ENCODE measurements around the gene HIVEP2. TPM values are rescaled to one million over a fixed set of nuclear protein-coding genes. Genes with fewer than 3 reads are reported as not detected.

HIVEP2 gene
- total and polyA plus RNA-seq, 7 experiments from 2014 or later: 12.2 to 92.1 (median 51.5) TPM

- Histone ChIP-seq H3K9me3 (ENCODE audit: control insufficient read depth in 2 of 3, low read length in 3 of 3) (no peaks in the 10 kb centered on the region), H3K4me3 (ENCODE audit: low read length) (no peak overlapping the region), H3K4me1 (ENCODE audit: control insufficient read depth in 2 of 2, insufficient read depth in 2 of 2, low read length in 2 of 2) (peaks cover 8 to 18% of the 10 kb centered on the region in 2 donors), H3K27ac (ENCODE audit: low read depth, low read length) (no peak overlapping the region), H3K36me3 (ENCODE audit: control insufficient read depth in 2 of 3, insufficient read depth in 3 of 3, low read length in 3 of 3) (peaks cover 0 to 3% (median 0%) of the 10 kb centered on the region in 3 experiments), H3K27me3 (ENCODE audit: control insufficient read depth in 2 of 2, insufficient read depth in 2 of 2, low read length in 2 of 2) (no peaks in the 10 kb centered on the region)
- no peak for ATAC-seq
- Mint-ChIP-seq H3K4me1 (peaks cover 33 to 90% (median 82%) of the 10 kb centered on the region in 7 donors), H3K4me3 (no peak overlapping the region), H3K9me3 (peaks cover 0 to 12% (median 0%) of the 10 kb centered on the region in 11 donors), H3K27me3 (no peaks in the 10 kb centered on the region), H3K27ac (peak overlapping the region in 7 of 9 donors; percentile 32 to 85 (median 75)), H3K36me3 (peaks cover 7 to 36% (median 29%) of the 10 kb centered on the region in 5 donors)
- DNase-seq: no peak
- POLR2A ChIA-PET: interaction anchor here (2.2 to 6.8 kb wide), 4 partner anchors 9 to 26 kb away, joined by 7 to 45 read pairs (median 16); no protein-coding TSS in a partner anchor
- CTCF ChIA-PET: interaction anchor here (0.9 kb wide), 1 partner anchor 8 kb away, joined by 5 read pairs; no protein-coding TSS in a partner anchor
- intact Hi-C loops (cut with micrococcal nuclease): loop anchor here in 1 of 2 donors (1.0 kb wide), 1 partner anchor 9 kb away; no protein-coding TSS in a partner anchor
These were observed 117.6 kb downstream of the HIVEP2 start for GRCh38 chr6:142827369-142827768.

GRCh38 chr6:142825760-142826159 is 119.2 kb downstream of the HIVEP2 start:
- Mint-ChIP-seq H3K4me1 (peaks cover 41 to 93% (median 87%) of the 10 kb centered on the region in 7 donors), H3K27ac (no peak overlapping the region), H3K9me3 (peaks cover 0 to 13% (median 0%) of the 10 kb centered on the region in 11 donors), H3K36me3 (peaks cover 7 to 35% (median 30%) of the 10 kb centered on the region in 5 donors), H3K4me3 (no peak overlapping the region), H3K27me3 (no peaks in the 10 kb centered on the region)
- ATAC-seq: no peak
- no peak overlapping the region for H3K27ac ChIP-seq (ENCODE audit: low read depth, low read length)
- ChIA-PET CTCF (interaction anchor here (0.6 to 0.7 kb wide), 2 partner anchors 91 to 126 kb away, joined by 3 read pairs; no protein-coding TSS in a partner anchor), POLR2A (interaction anchor here (0.7 to 6.8 kb wide), 8 partner anchors 11 to 115 kb away, joined by 3 to 45 read pairs (median 3); no protein-coding TSS in a partner anchor)
- H3K9me3 ChIP-seq (ENCODE audit: control insufficient read depth in 2 of 3, low read length in 3 of 3): no peaks in the 10 kb centered on the region
- DNase-seq: no peak
- H3K27me3 ChIP-seq (ENCODE audit: control insufficient read depth in 2 of 2, insufficient read depth in 2 of 2, low read length in 2 of 2): no peaks in the 10 kb centered on the region
- H3K4me1 ChIP-seq (ENCODE audit: control insufficient read depth in 2 of 2, insufficient read depth in 2 of 2, low read length in 2 of 2): peaks cover 22 to 32% of the 10 kb centered on the region in 2 donors
- intact Hi-C loops (cut with micrococcal nuclease): loop anchor here in 1 of 2 donors (1.0 kb wide), 1 partner anchor 9 kb away; no protein-coding TSS in a partner anchor
- H3K4me3 ChIP-seq (ENCODE audit: low read length): no peak overlapping the region
- peaks cover 0 to 2% (median 0%) of the 10 kb centered on the region in 3 experiments for H3K36me3 ChIP-seq (ENCODE audit: control insufficient read depth in 2 of 3, insufficient read depth in 3 of 3, low read length in 3 of 3)

GRCh38 chr6:142824426-142824825 is 120.5 kb downstream of the HIVEP2 start:
- Histone ChIP-seq H3K27ac (ENCODE audit: low read depth, low read length) (no peak overlapping the region), H3K4me1 (ENCODE audit: control insufficient read depth in 2 of 2, insufficient read depth in 2 of 2, low read length in 2 of 2) (peaks cover 34 to 45% of the 10 kb centered on the region in 2 donors), H3K9me3 (ENCODE audit: control insufficient read depth in 2 of 3, low read length in 3 of 3) (no peaks in the 10 kb centered on the region), H3K36me3 (ENCODE audit: control insufficient read depth in 2 of 3, insufficient read depth in 3 of 3, low read length in 3 of 3) (no peaks in the 10 kb centered on the region), H3K4me3 (ENCODE audit: low read length) (no peak overlapping the region), H3K27me3 (ENCODE audit: control insufficient read depth in 2 of 2, insufficient read depth in 2 of 2, low read length in 2 of 2) (no peaks in the 10 kb centered on the region)
- ChIA-PET POLR2A (interaction anchor here (0.6 to 6.8 kb wide), 4 partner anchors 12 to 93 kb away, joined by 3 to 45 read pairs (median 12); no protein-coding TSS in a partner anchor), CTCF (interaction anchor here (1.1 kb wide), 1 partner anchor 41 kb away, joined by 5 read pairs; no protein-coding TSS in a partner anchor)
- ATAC-seq (no peak), DNase-seq (no peak)
- Mint-ChIP-seq H3K9me3 (peaks cover 0 to 13% (median 0%) of the 10 kb centered on the region in 11 donors), H3K27me3 (no peaks in the 10 kb centered on the region), H3K27ac (peak overlapping the region in 8 of 9 donors; percentile 30 to 90 (median 66)), H3K4me1 (peaks cover 41 to 93% (median 87%) of the 10 kb centered on the region in 7 donors), H3K36me3 (peaks cover 7 to 31% (median 22%) of the 10 kb centered on the region in 5 donors), H3K4me3 (peak overlapping the region in 1 of 10 donors; percentile 37)
- intact Hi-C loops (cut with micrococcal nuclease): loop anchor here in 1 of 2 donors (5.0 kb wide), 1 partner anchor 33 kb away; no protein-coding TSS in a partner anchor

- Mint-ChIP-seq H3K4me3 (peak overlapping the region in 7 of 10 donors; percentile 5 to 81 (median 36)), H3K9me3 (peaks cover 0 to 8% (median 0%) of the 10 kb centered on the region in 11 donors), H3K4me1 (peaks cover 49 to 93% (median 84%) of the 10 kb centered on the region in 7 donors), H3K27ac (peak overlapping the region; percentile 37 to 97 (median 88)), H3K36me3 (peaks cover 0 to 23% (median 15%) of the 10 kb centered on the region in 5 donors), H3K27me3 (no peaks in the 10 kb centered on the region)
- Histone ChIP-seq H3K4me3 (ENCODE audit: low read length) (no peak overlapping the region), H3K4me1 (ENCODE audit: control insufficient read depth in 2 of 2, insufficient read depth in 2 of 2, low read length in 2 of 2) (peaks cover 40 to 45% of the 10 kb centered on the region in 2 donors), H3K9me3 (ENCODE audit: control insufficient read depth in 2 of 3, low read length in 3 of 3) (no peaks in the 10 kb centered on the region), H3K27ac (ENCODE audit: low read depth, low read length) (peak overlapping the region; percentile 53), H3K36me3 (ENCODE audit: control insufficient read depth in 2 of 3, insufficient read depth in 3 of 3, low read length in 3 of 3) (no peaks in the 10 kb centered on the region), H3K27me3 (ENCODE audit: control insufficient read depth in 2 of 2, insufficient read depth in 2 of 2, low read length in 2 of 2) (no peaks in the 10 kb centered on the region)
- no peak for DNase-seq
- intact Hi-C loops (cut with micrococcal nuclease): loop anchor here in 1 of 2 donors (5.0 kb wide), 1 partner anchor 34 kb away; no protein-coding TSS in a partner anchor
- ChIA-PET POLR2A (interaction anchor here (0.8 to 8.6 kb wide), 4 partner anchors 13 to 95 kb away, joined by 3 to 71 read pairs (median 13); no protein-coding TSS in a partner anchor), CTCF (interaction anchor here (1.1 kb wide), 1 partner anchor 42 kb away, joined by 5 read pairs; no protein-coding TSS in a partner anchor)
- no peak for ATAC-seq
These were observed 121.6 kb downstream of the HIVEP2 start for GRCh38 chr6:142823256-142823902.

GRCh38 chr6:142822842-142823241 is 122.1 kb downstream of the HIVEP2 start:
- peaks cover 47 to 92% (median 79%) of the 10 kb centered on the region in 7 donors for H3K4me1 Mint-ChIP-seq
- no peaks in the 10 kb centered on the region for H3K27me3 Mint-ChIP-seq
- Histone ChIP-seq H3K27me3 (ENCODE audit: control insufficient read depth in 2 of 2, insufficient read depth in 2 of 2, low read length in 2 of 2) (no peaks in the 10 kb centered on the region), H3K4me1 (ENCODE audit: control insufficient read depth in 2 of 2, insufficient read depth in 2 of 2, low read length in 2 of 2) (peaks cover 42 to 47% of the 10 kb centered on the region in 2 donors), H3K27ac (ENCODE audit: low read depth, low read length) (peak overlapping the region; percentile 53), H3K9me3 (ENCODE audit: control insufficient read depth in 2 of 3, low read length in 3 of 3) (no peaks in the 10 kb centered on the region), H3K36me3 (ENCODE audit: control insufficient read depth in 2 of 3, insufficient read depth in 3 of 3, low read length in 3 of 3) (no peaks in the 10 kb centered on the region), H3K4me3 (ENCODE audit: low read length) (no peak overlapping the region)
- H3K27ac Mint-ChIP-seq: peak overlapping the region; percentile 37 to 97 (median 88)
- H3K4me3 Mint-ChIP-seq: peak overlapping the region in 9 of 10 donors; percentile 6 to 81 (median 40)
- H3K9me3 Mint-ChIP-seq: peaks cover 0 to 8% (median 0%) of the 10 kb centered on the region in 11 donors
- ChIA-PET CTCF (interaction anchor here (0.5 kb wide), 1 partner anchor 106 kb away, joined by 3 read pairs; no protein-coding TSS in a partner anchor), POLR2A (interaction anchor here (0.8 to 8.6 kb wide), 3 partner anchors 14 to 60 kb away, joined by 4 to 71 read pairs (median 22); no protein-coding TSS in a partner anchor)
- ATAC-seq: no peak
- intact Hi-C loops (cut with micrococcal nuclease): loop anchor here in 1 of 2 donors (5.0 kb wide), 1 partner anchor 34 kb away; no protein-coding TSS in a partner anchor
- H3K36me3 Mint-ChIP-seq: peaks cover 0 to 23% (median 15%) of the 10 kb centered on the region in 5 donors
- no peak for DNase-seq

GRCh38 chr6:142822383-142822782 is 122.6 kb downstream of the HIVEP2 start:
- Mint-ChIP-seq H3K4me3 (peak overlapping the region; percentile 6 to 81 (median 32)), H3K27me3 (no peaks in the 10 kb centered on the region), H3K4me1 (peaks cover 49 to 91% (median 78%) of the 10 kb centered on the region in 7 donors), H3K36me3 (peaks cover 0 to 22% (median 15%) of the 10 kb centered on the region in 5 donors), H3K27ac (peak overlapping the region; percentile 37 to 97 (median 88)), H3K9me3 (peaks cover 0 to 8% (median 0%) of the 10 kb centered on the region in 11 donors)
- no peaks in the 10 kb centered on the region for H3K9me3 ChIP-seq (ENCODE audit: control insufficient read depth in 2 of 3, low read length in 3 of 3)
- no peak for DNase-seq
- intact Hi-C loops (cut with micrococcal nuclease): loop anchor here in 1 of 2 donors (5.0 kb wide), 1 partner anchor 35 kb away; no protein-coding TSS in a partner anchor
- H3K36me3 ChIP-seq (ENCODE audit: control insufficient read depth in 2 of 3, insufficient read depth in 3 of 3, low read length in 3 of 3): no peaks in the 10 kb centered on the region
- H3K4me1 ChIP-seq (ENCODE audit: control insufficient read depth in 2 of 2, insufficient read depth in 2 of 2, low read length in 2 of 2): peaks cover 46 to 51% of the 10 kb centered on the region in 2 donors
- POLR2A ChIA-PET: interaction anchor here (0.8 to 8.6 kb wide), 2 partner anchors 21 to 60 kb away, joined by 4 to 71 read pairs; no protein-coding TSS in a partner anchor
- ATAC-seq: no peak
- peak overlapping the region; percentile 53 for H3K27ac ChIP-seq (ENCODE audit: low read depth, low read length)
- no peaks in the 10 kb centered on the region for H3K27me3 ChIP-seq (ENCODE audit: control insufficient read depth in 2 of 2, insufficient read depth in 2 of 2, low read length in 2 of 2)
- CTCF ChIA-PET: interaction anchor here (0.5 kb wide), 1 partner anchor 106 kb away, joined by 3 read pairs; no protein-coding TSS in a partner anchor
- no peak overlapping the region for H3K4me3 ChIP-seq (ENCODE audit: low read length)

Data from naive thymus-derived CD4-positive, alpha-beta T cell (primary cell).